Kasumi-1 (cell line): ENCODE measurements around the gene RBPJL.
A peak's percentile ranks its signal among the peaks of the same experiment; 100 is the strongest.
"Not testable (repeated sequence)": the region's sequence is repeated elsewhere in the genome, so short reads cannot be mapped to it uniquely, and the experiment has no call there.

Experiments
- DNase-seq, 2 experiments: peaks; one replicate each; lab custom pipeline; 2025; lab: John Stamatoyannopoulos, UW

The RBPJL gene

GRCh38 chr20:45342855-45343531 is 36.4 kb downstream of the RBPJL start:
- DNase-seq = no peak

- DNase-seq = no peak
Measured at GRCh38 chr20:45343532-45344167, 37.0 kb downstream of the RBPJL start.

DNA sequence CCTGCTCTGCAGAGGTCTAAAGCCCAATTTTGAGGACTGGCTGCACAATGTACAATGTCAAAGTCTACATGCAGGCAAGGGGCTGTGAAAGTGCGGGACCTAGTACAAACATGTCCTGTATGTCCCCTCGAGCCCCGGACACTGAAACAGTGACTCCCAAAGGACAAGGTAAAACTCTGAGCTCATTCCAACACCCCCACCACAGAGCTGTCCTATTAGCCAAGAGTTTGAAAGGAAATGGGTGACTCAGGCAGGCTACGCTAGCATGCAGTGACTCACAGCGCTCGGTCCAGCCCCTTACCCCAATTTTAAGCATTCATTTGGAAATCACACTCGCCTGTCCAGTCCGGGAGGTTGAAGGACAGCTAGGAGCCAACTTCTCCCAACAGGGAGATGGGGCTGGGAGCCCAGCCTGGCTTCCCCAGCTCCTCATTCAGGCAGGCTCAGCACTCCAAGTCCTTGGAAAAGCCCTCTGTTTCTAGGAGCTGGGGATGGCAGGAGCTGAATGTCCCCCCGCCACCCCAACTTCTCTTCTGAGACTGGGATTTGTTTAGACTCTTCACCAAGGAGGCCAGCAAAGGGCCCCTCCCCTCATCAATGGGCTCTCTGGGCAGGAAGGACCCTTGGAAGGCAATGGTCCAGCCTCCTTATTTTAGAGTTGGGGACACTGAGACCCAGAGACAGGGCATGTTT is 37.7 kb downstream of the RBPJL start:
- DNase-seq = peak; percentile 12 to 53

- DNase-seq = no peak
Measured at GRCh38 chr20:45345104-45345936, 38.7 kb downstream of the RBPJL start.

DNA sequence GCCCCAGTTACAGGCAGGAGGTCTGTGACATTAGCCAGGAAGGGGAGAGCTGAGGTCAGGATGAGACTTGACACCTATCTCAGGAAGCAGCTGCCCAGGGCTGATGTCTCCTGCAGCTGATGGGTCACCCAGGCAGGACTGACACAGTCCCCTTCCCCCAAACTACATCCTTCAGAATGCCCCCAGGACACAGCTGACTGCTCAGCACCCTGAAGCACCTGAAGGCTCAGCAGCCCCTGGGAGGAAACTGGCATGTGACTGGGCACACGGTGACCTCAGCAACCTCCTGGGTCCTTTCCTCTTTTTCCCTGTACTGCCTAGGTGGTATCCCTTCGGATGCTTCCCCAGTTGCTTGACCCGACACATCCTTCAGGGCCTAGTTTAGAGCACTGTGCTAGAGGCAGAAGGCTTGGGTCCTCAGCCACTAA is 39.7 kb downstream of the RBPJL start:
- DNase-seq = no peak

- no peak for DNase-seq
Measured at GRCh38 chr20:45346851-45347250, 40.2 kb downstream of the RBPJL start.

- no peak for DNase-seq
Measured at GRCh38 chr20:45347297-45347935, 40.8 kb downstream of the RBPJL start.

- no peak for DNase-seq
Measured at GRCh38 chr20:45347936-45348778, 41.5 kb downstream of the RBPJL start, which contains the start of gene SDC4. SDC4 (minus strand) TSS chr20:45348424; CDS start chr20:45348384, 40 bp downstream.

GRCh38 chr20:45350217-45350616 is 43.6 kb downstream of the RBPJL start:
- DNase-seq = no peak

GRCh38 chr20:45350795-45351194 is 44.2 kb downstream of the RBPJL start:
- DNase-seq = not testable (repeated sequence)

GRCh38 chr20:45352729-45353128 is 46.1 kb downstream of the RBPJL start:
- DNase-seq = no peak

DNA sequence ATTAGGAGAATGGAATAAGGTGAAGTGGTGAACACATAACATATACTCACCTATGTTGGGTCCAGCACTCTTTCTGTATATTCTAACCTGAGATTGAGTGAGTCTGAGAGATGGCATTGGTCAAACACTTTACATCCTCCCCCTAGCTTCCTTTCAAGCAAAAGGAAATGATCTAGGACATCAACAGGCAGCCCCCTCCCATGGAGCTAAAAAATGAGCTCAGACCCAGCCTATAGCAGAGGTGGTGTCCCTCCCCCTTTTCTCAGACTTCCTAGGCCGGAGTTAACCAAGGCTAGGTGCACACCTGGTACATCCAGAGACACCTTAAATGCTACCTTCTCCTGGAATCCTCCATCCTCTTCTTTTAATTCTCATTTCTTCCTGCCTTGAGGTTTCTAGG is 47.1 kb downstream of the RBPJL start:
- DNase-seq = no peak

DNA sequence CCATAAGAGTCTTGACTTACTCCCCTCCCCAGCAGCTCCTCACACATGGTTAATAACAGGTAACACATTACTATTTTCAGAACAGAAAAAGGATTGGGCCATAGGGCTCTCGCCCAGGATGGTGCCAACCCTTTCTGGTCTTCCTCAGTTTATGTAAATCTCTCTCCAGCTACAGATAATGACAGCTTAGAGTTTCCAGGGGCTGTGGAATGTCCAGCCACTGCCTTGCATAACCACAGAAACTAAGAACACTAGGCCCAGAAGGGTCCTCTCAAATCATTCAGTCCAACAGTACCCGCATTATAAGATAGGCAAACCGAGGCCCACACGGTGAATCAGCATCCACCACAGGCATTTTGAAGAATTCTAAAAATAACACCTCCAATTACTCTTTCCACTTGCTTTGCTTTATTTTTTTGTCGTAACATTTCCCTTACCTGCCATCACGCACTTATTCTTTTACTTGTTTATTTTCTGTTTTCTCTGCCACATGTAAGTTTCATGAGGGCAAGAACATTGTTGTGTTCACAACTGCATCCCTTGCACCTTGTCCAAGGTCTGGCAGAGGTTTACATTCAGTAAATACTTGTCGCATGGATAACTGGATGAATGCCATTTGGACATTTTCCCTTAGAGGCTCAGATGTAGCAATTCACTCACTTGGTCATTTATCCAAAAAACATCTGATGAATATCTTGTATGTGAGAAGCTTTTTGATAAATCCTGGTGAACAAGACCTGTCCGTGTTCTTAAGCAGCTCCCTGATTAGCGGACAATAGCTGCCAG is 48.0 kb downstream of the RBPJL start:
- no peak for DNase-seq

- DNase-seq = no peak
Measured at GRCh38 chr20:45355209-45356084, 48.8 kb downstream of the RBPJL start.

GRCh38 chr20:45358282-45359068 is 51.8 kb downstream of the RBPJL start:
- no peak for DNase-seq

GRCh38 chr20:45359069-45359405 is 52.4 kb downstream of the RBPJL start:
- no peak for DNase-seq

GRCh38 chr20:45359406-45360148 is 52.9 kb downstream of the RBPJL start:
- DNase-seq = no peak
